Measurements from ENCODE around the gene TNS3.

TNS3 gene

DNA sequence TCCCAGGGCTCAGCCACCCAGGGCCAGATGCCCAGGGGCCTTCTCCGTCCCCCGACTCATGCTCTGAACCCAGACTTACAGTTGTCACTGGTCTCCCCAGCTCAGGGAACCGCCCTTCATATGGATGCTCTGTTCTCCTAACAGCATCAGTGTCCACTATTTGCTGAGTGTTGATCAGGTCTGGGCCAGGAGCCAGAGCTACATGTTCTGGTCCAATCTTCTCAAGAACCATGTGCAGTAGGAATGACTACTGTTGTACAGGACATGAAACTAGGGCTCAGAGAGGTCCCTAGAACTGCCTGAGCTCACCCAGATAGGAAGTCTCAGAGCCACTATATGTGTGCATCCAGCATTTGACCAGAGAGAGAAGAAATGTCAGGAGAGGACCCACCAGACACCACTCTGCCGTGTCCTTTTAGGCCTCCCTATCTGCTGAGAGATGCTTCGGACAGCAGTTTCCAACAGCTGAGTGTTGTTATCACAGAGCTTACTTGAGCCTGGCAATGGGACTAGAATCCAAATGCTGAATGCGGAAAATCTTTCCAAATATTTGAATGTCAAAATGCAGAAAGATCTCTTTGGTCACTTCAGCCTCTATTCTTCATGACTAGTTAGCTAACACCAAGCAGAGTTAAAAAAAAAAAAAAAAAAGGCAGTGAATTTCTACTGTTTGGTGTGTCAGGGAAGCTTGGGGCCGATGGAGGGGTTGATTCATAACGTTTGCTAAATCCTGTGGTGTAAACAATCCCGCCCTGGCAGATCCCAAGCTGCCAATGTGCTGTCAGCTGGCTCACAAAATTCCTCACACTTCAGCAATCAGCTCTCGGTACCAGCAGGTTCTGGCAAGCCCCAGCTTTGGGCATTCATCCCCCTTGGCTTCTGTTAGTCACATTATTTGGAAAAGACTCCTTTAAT lies 246.1 kb downstream of the TNS3 start:
- DNase-seq: no peak

DNA sequence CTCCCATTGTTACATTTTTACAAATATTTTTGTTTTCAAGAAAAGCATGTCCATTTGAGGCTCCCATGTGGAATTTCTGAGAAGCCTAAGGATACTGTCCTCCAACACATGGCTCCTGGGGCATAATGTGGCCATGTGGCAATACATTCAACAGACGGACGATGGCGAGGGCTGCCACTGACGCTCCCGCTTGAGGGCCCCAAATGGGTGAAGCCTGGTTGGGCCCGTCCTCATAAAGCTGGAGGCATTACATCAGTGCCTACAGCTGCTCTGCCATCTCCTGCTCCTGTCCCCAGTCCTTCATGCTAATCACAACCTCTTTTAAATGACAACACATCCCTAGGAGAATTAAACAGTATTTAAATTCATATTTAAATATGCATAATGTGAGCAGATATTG lies 246.8 kb downstream of the TNS3 start:
- DNase-seq: no peak

DNA sequence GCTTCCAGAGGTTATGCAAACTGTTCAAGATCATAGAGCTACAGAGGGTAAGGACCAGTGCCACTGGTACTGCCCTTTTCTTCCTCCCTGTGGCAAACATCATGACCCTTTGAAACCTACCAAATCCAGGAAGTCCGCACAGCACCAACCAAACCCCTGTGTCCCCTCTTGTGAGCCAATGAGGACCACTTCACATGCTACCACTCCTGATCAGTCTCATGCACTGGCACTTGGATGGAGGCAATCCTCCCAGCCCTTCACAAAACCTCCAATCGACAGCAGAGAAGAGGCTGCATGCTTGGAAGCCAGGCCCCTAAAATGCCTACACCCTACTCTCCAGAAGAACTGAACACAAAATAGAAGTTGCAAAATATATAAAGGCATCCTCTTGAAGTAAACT lies 248.0 kb downstream of the TNS3 start:
- DNase-seq: no peak

DNA sequence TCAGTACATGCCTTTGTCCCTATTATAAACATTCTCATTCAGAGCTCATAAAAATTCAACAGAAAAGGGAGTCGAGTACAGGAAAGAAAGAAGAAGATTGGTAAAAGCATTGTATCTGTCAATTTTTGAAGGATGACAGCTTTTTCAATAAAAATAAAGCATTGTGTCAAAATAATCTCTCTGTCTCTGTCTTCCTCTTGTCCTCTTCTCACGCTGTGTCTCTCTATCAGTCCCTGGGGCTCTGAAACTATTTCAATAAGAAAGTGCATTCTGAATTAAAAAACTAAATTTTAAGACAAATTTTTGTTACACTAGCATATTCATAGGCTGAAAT lies 248.4 kb downstream of the TNS3 start:
- DNase-seq: no peak

DNA sequence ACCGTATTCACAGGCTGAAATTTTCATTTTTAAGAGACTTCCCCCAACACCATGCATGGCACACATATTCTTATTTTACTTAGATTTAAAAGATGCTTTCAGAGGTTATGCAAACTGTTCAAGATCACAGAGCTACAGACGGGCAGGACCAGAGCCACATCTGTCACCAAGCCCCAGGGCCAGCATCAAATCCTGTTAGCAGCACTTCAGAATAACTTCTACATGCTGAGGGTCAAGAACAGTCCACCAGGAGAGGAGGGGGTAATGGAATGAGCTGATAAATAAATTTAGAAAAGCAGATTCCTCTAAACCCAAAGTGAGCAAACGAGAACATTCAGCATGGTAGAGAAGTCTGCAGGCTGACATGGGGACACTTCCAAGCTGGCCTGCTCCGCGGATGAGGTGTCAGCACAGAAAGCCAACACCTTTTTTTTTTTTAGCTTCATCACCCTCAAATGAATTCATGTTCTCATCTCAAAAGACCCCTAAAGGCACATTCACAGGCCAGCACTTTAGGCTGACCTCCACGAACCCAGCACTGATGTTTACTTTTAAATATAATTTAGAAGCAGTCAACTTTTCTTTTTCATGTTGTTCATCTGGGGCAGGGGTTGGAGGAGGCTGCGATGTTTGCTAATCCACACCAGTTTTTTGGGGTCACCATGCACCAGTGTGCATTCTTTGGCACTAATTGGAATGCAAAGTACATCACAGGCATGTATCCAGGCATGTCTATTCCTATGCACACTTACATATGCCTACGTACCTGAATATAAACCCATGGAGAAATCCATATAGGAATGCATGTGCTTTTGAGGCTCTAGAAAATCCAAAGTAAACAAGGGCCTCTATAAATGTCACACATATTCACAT lies 249.0 kb downstream of the TNS3 start:
- DNase-seq: no peak

DNA sequence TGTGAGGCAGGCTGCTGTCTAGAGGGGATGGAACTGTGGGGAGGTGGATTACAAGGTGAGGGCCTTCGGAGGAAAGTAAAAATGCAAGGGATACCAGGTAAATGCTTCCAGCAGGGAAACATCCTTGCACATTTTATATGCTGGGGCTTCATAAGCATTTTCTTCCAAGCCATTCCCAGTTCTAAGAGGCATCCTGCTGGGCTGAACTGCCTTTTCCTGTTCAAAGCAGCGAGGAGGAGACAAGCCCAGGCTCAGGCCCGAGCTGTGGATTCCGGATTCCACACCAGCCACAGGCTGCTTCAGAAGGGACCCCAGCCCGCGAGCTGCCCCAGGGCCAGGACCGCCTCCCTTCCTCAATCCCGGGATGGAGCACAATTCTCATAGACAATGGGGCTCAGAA lies 249.7 kb downstream of the TNS3 start:
- DNase-seq: no peak

DNA sequence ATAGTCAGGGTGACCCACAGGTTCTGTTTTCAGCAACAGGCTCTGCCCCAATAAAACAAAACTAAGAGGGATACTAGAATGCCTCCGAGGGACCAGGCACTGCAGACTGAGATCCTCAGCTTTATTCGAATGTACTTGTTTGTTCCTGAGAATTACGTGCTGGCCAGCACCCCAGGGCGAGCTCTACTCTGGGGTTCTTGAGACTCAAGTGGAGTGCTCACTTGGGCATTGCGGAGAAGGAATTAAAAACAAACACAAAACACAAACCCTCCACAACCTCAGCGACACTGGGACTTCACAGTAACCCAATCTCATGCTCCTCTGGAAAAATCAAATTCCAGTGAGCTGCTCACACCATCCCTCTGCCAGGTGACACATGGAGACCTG lies 250.7 kb downstream of the TNS3 start:
- DNase-seq: no peak

DNA sequence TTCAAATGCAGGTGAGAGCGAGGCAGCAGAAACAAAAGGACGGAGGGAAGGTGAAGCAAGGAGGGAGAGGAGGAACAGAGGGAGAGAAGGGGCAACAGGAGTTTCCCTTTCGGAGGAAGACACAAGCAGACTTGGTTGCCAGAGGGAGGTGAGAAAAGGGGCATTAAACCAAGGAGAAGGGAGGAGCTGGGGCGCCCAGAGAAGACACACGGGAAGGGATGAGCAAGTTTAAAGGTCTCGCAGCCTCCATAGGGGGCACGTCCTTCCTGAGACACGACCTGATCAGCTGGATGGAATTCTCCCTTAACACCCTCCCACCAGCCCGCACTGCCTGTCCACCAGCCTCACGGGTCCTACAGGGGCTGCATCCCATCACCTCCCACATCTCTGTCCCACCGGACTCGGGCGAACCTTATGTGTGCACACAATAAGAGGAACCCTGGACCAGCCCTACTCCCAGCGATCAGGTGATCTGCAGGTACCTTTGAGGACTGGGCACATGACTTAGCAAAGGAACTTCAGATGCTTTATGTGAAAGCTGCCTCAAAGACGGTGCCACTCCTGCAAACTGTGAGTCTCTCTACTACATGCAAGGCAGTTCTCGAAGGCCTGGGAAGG lies 251.2 kb downstream of the TNS3 start:
- no peak for DNase-seq

DNA sequence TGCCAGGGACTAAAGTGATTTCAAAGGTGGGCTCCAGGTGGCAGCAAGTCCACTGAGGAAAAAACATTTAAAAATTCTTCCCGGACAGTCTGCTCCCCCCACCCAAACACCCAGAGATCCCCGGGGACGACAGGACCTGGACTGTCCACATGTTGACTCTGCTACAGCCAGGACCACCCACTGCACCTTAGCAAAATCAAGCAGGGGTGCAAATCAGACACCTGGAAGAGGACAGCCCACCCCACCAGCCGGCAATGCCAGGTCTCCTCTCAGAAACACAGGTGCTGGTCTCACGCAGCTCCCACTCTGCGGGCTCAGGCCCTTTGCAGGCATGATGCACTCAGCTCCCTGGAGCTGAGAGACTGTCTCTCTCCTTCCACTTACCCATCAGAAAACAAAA lies 251.9 kb downstream of the TNS3 start:
- DNase-seq: no peak

DNA sequence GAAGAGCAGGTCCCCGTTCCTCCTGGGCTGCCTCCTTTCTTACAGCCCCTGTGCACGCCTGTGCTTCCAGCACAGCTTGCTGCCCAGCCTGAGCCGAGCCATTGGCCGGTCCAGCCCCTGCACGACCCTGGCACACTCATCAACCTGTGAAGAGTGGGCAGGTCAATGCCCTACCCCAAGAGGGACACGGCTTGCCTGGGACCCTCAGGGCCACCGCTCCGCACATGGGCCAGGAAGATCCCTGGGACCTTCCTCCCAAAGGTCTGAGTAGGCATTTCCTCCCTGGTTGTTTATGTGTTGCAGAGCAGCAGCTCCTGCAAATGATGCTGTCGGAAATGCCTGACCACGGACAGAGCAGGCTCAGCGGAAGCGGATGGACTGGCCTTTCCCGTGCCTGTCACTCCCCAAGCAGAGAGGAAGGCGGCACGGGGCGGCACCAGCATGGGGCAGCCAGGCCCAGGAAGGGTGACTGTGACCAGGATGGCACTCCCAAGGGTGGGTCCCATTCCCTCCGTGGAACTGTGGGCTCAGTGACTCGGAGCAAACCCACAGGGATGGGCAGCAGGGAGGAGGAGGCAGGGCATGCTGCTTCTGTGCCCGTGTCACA lies 252.5 kb downstream of the TNS3 start:
- no peak for DNase-seq

DNA sequence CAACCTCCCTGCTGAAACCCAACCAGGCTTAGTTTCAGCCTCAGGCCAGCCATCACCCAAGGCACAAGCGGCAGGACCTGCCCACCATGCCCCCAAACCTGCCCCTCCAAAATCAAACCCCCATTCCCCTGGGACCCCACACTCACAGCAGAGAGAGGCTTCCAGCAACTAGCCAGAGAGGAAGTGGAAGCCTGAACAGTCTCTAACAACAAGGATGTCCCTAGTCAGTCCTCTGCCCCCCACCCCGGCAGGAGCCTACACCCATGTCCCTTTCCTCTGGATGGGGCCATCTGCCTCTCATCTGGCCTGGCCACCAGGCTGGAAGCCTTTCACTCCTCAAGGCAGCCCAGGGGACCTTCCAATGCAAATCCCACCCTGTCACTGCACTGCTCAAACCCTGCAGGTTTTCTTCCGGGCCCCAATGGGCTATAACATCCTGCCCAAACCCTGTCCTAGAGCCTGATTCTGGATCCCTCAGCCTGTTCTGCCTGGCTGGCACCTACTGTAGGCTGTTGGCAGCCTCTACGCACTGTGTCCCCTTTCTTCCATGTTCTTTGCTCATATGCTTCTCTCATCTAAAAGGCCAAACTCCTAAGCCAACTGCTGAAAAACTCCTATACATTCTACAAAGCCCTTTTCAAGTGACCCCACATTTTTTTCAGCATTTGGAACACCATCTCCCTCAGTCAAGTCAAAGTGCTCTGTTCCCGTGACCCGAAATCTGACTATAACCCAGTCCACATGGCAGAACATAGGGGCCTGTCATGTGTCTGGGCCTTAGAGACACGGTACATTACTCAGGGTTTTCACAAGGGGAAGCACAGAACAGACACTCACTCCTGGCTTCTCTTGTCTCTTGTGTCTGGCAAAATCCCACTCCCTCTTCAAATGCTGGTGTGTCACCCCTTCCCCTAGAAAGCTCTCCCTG lies 253.3 kb downstream of the TNS3 start:
- DNase-seq: no peak

DNA sequence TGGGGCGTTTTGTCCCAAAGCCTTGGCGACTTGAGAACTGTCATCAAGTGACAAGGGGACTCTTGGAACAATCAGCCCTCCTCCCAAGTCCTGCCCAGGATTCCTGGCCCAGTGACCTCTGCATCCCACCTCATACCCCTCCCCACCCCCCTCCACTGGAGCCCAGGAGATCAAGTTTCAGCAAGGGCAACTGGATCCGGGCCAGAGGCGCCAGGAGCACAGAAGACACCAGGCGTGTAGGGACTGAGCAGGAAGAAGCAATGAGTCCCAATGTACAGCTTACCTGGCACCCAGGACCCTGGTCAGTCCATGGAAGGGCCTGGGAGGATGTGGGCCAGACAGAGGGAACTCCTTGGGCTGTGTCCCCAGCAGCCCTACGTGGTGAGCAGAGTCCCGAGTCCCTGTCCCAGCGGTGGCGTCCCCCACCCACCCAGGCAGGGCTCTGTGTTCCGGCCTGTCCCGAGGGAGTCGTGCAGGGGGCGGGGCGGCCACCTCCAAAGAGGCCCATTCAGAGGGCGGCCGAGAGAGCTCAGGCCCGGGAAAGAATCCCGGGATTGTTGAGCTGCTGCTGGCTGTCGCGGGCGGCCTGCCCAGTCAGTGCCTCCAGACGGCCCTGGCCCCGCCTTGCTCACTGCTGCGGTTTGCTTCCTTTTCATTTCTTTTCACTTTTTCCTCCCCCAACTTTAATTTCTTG lies 254.1 kb downstream of the TNS3 start:
- DNase-seq: no peak

DNA sequence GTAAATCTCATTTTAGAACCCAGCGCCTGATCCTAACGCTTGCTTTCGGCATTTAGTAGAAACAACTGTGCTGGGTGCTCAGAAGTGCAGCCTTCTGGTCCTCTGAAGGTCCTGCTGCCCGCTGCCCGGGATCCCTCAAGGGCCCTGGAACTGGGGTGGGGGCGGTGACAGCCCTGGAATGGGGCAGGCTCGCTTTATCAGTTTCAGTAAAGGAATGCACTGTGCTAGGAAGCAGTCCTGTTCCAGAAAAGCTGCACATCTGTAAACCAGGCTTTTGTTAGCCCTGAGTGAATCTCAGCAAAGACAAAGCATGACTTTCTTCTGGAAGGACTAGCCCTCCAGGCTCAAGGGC lies 254.6 kb downstream of the TNS3 start:
- no peak for DNase-seq

DNA sequence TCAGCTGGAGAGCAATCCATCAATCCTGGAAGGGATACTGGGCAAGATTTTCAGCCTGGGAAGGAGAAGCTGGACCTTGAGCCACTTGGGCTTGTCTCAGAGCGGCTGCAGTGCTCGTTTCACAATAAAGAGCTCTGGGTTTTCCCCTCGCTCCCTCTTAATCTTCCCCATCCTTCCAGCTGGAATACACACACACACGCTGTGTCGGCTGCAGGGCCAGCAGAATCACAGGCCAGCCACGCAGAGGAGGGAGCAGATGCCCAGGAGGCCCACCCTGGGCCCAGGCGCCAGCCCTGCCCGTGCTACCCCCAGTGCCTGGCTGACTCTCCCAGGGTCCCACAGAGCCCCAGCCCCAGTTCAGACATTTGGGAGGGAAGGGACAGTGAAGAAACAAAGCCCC lies 255.1 kb downstream of the TNS3 start:
- DNase-seq: no peak

DNA sequence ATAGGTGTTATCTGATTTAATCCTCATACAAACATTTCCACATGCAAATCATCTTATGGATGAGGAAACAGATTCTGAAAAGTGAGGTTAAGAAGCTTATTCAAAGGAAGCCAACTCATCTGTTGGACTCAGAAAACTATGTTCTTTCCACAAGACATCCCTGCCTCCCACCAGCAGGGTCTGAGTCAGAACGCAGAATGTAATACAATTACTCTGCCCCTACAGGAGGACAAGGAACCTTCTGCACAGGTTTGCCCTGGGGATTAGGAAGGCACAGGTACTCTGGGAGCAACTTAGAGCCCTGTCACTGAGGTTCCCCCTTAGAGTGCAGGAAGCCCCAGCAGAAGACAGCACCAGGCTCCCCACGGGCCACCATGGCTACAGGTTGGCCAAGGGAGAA lies 255.7 kb downstream of the TNS3 start:
- no peak for DNase-seq

DNA sequence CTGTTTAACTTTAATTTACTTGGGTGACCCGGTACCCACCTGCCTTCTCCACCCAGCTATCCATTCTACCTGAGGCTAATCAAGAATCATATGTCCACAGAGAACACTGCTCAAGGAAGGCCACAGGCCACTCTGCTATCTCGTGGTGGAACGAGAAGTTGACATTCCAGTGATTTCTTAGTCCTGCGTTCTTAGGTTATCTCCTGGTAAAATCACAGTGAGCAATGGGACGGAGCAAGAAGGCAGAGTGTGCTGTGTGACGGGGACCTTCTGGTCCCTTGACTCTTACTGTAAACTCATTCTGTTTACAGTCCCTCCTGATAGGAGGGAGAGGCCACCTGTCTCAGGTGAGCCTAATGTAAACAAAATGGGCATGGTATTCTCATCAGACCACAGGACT lies 256.6 kb downstream of the TNS3 start:
- DNase-seq: no peak

DNA sequence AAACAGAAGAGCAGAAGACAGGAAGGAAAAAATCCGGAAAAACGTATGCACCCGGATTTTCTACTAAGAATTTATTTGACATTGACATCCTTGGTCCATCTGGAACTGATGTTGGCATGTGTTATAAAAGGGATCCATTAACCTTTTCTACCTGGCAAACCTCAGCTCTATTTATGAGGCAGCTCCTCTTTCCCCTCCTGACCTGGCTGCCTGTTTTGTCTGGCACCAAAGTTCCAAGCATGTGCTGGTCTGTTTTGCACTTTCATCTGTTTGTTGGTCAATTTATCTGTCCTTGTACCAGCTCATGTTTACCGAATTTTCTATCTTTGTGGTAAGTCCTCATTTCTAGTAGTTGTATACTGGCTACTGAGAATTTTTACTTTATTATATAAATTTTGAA lies 258.0 kb downstream of the TNS3 start:
- DNase-seq: no peak

DNA sequence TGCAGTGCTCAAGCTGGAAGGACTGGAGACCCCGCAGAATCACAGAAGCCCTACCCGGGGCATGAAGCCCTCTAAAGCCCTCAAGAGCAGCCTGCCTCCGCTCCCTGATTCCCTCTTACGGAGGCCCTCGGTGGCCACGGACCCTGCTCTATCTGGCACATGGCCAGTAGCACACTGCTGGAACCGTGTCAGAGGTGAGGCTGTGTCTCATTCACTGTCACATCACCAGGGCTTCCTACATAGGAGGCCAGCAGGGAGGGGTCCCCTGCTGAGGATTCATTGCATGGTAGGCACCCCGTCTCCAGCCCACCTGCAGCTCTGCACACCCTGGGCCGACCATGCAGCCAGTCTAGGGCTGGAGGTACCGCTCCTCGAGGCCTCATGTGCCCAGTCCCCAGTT lies 259.2 kb downstream of the TNS3 start:
- no peak for DNase-seq

DNA sequence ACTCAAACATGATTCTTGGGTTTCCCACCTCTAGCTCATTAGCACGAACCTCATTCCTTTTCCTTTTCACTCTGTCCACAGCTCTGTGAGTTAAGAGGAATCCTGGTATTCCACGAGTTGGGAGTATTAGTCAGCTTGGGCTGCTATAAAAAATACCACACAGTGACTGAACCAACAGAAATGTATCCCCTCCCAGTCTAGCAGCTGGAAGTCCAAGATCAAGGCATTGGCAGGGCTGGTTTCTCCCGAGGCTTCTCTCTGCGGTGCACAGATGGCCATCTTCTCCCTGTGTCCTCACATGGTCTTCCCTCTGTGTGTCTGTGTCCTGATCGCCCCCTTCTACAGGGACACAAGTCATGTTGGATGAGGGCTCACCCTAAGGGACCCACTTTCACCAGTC lies 261.6 kb downstream of the TNS3 start:
- no peak for DNase-seq

DNA sequence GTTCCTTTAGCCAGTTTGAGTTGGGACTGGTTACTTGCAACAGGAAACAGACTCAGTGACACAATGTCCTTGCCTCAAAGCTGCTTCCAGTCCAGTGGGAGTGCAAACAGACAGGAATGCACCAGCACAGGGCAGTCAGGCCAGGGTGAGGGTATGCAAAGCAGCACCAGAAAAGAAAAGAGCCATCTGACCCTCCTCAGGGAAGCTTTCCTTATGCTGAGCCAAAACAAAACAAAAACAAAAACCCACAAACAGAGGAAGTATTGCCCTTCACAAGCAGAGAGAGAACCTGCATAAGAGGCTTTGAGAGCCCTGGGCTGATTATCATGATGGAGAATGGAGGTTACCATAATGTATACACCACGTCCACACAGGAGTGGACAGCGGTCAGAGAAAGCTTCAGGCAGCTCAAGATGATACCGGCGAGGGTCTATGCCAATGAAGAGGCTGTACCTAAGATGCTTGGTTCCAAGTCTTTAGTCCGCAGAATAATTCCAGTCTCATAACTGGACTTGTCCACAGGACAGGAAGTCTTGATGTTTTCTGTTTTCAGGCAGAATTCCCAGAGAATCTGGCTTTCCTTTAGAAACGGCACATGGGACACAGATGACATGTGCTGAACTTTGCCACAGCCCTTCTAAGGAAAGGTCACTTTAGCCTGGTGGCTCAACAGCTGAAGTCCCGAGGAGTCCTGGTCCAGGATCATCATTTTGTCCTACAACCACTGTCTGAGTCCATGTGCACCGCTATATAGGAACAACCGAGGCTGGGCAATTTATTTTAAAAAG lies 263.3 kb downstream of the TNS3 start:
- DNase-seq: no peak

DNA sequence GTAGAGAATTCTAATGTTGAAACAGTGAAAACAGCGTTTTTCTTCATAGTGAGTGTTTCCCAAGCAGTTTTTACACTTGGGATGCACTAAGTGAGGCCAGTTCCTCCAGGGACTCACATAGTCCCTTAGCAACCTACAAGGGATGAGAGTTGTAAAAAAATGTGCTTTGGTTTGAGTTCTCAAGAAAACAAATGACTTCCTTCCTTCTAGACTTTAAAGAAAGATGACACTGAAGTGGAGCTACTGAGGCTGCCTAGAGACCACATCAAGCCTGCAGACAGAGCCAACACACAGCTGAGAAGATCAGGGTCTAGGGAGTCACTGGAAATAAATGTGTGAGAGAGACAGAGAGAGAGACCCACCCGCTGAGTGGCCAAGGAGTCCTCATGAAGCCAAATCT lies 264.4 kb downstream of the TNS3 start:
- no peak for DNase-seq

All from DMS79 (cell line).